ENCODE data around the gene TBCB.
A peak's percentile ranks its signal among the peaks of the same experiment; 100 is the strongest.
"Not testable (repeated sequence)": the region's sequence is repeated elsewhere in the genome, so short reads cannot be mapped to it uniquely, and the experiment has no call there.

The TBCB gene

GRCh38 chr19:36101550-36102327 is 13.5 kb upstream of the TBCB start:
- DNase-seq (ENCODE audit: extremely low read depth in 1 of 2, low read depth in 1 of 2) = no peak

- DNase-seq (ENCODE audit: extremely low read depth in 1 of 2, low read depth in 1 of 2) = no peak
These were observed 12.1 kb upstream of the TBCB start for GRCh38 chr19:36103040-36103626.

GRCh38 chr19:36103842-36104552 is 11.3 kb upstream of the TBCB start:
- no peak for DNase-seq (ENCODE audit: extremely low read depth in 1 of 2, low read depth in 1 of 2)

- no peak for DNase-seq (ENCODE audit: extremely low read depth in 1 of 2, low read depth in 1 of 2)
These were observed 8.8 kb upstream of the TBCB start for GRCh38 chr19:36106441-36106840.

- DNase-seq (ENCODE audit: extremely low read depth in 1 of 2, low read depth in 1 of 2) = no peak
These were observed 8.3 kb upstream of the TBCB start for GRCh38 chr19:36106991-36107390.

- no peak for DNase-seq (ENCODE audit: extremely low read depth in 1 of 2, low read depth in 1 of 2)
These were observed 6.6 kb upstream of the TBCB start for GRCh38 chr19:36108684-36109083.

GRCh38 chr19:36110487-36111199 is 4.6 kb upstream of the TBCB start, which contains the start of gene OVOL3:
TSS of gene OVOL3 (plus strand) at chr19:36111143. CDS start at chr19:36111203, 60 bp downstream.
- DNase-seq (ENCODE audit: extremely low read depth in 1 of 2, low read depth in 1 of 2) = no peak

- DNase-seq (ENCODE audit: extremely low read depth in 1 of 2, low read depth in 1 of 2) = no peak
These were observed 4.1 kb upstream of the TBCB start for GRCh38 chr19:36111200-36111539.

GRCh38 chr19:36112678-36113077 is 2.6 kb upstream of the TBCB start:
- no peak for DNase-seq (ENCODE audit: extremely low read depth in 1 of 2, low read depth in 1 of 2)

- no peak for DNase-seq (ENCODE audit: extremely low read depth in 1 of 2, low read depth in 1 of 2)
These were observed 1.8 kb upstream of the TBCB start for GRCh38 chr19:36113425-36113824.

GRCh38 chr19:36113894-36114720 is 1.2 kb upstream of the TBCB start:
- no peak for DNase-seq (ENCODE audit: extremely low read depth in 1 of 2, low read depth in 1 of 2)

- DNase-seq (ENCODE audit: extremely low read depth in 1 of 2, low read depth in 1 of 2) = peak; percentile 93 to 98
These were observed 381 bp upstream of the TBCB start, which contains the start of gene POLR2I for GRCh38 chr19:36114721-36115452. TSS of gene POLR2I (minus strand) at chr19:36114875. CDS start at chr19:36114856, 19 bp downstream.

GRCh38 chr19:36116344-36116637 is 1.0 kb downstream of the TBCB start:
- DNase-seq (ENCODE audit: extremely low read depth in 1 of 2, low read depth in 1 of 2) = no peak

- DNase-seq (ENCODE audit: extremely low read depth in 1 of 2, low read depth in 1 of 2) = no peak
These were observed 5.1 kb downstream of the TBCB start for GRCh38 chr19:36120092-36120983.

- no peak for DNase-seq (ENCODE audit: extremely low read depth in 1 of 2, low read depth in 1 of 2)
These were observed 5.7 kb downstream of the TBCB start for GRCh38 chr19:36120984-36121358.

- DNase-seq (ENCODE audit: extremely low read depth in 1 of 2, low read depth in 1 of 2) = no peak
These were observed 6.3 kb downstream of the TBCB start for GRCh38 chr19:36121486-36122124.

- DNase-seq (ENCODE audit: extremely low read depth in 1 of 2, low read depth in 1 of 2) = no peak
These were observed 10.3 kb downstream of the TBCB start for GRCh38 chr19:36125557-36125956.

- no peak for DNase-seq (ENCODE audit: extremely low read depth in 1 of 2, low read depth in 1 of 2)
These were observed 13.1 kb downstream of the TBCB start for GRCh38 chr19:36128392-36128736.

- not testable (repeated sequence) for DNase-seq (ENCODE audit: extremely low read depth in 1 of 2, low read depth in 1 of 2)
These were observed 16.0 kb downstream of the TBCB start for GRCh38 chr19:36131221-36131620.
